Naive B cell (primary cell): ENCODE data around the gene TPM2. TPM values are rescaled to one million over a fixed set of nuclear protein-coding genes. Genes with fewer than 3 reads are reported as not detected.
"Not testable (repeated sequence)": the region's sequence is repeated elsewhere in the genome, so short reads cannot be mapped to it uniquely, and the experiment has no call there.

Experiments
- ATAC-seq, 2 donors: fragments of 150-1000 bp; cut with Tn5 transposase; 2 replicates each; pipeline ENCODE4 v1.10.0; 2021; ENCODE audit warnings: low read depth in 2 of 2, mild to moderate bottlenecking in 2 of 2, moderate library complexity in 2 of 2
- DNase-seq: peaks from one replicate; pipeline ENCODE4 v3.0.0; 2022
- H3K27ac Mint-ChIP-seq, 6 donors: one replicate each; pipeline ENCODE4 v1.8.0; 2020 to 2022; ENCODE audit warnings: mild to moderate bottlenecking in 6 of 6, mixed read lengths in 6 of 6, moderate library complexity in 5 of 6, inconsistent platforms in 2 of 6
- H3K27me3 Mint-ChIP-seq, 3 donors: one replicate each; pipeline ENCODE4 v1.8.0; 2021 to 2022; ENCODE audit warnings: mixed read lengths in 3 of 3, mild to moderate bottlenecking in 1 of 3
- H3K36me3 Mint-ChIP-seq, 2 donors: one replicate each; pipeline ENCODE4 v1.8.0; 2020 to 2022; ENCODE audit warnings: mixed read lengths in 2 of 2, inconsistent platforms in 1 of 2, mild to moderate bottlenecking in 1 of 2
- H3K4me1 Mint-ChIP-seq, 3 donors: one replicate each; pipeline ENCODE4 v1.8.0; 2020 to 2022; ENCODE audit warnings: mixed read lengths in 3 of 3, inconsistent platforms in 1 of 3, mild to moderate bottlenecking in 1 of 3, moderate library complexity in 1 of 3
- H3K4me3 Mint-ChIP-seq, 8 donors: one replicate each; pipeline ENCODE4 v1.8.0; 2020 to 2022; ENCODE audit warnings: mild to moderate bottlenecking in 8 of 8, mixed read lengths in 8 of 8, moderate library complexity in 8 of 8, inconsistent platforms in 2 of 8
- H3K9me3 Mint-ChIP-seq, 7 donors: one replicate each; pipeline ENCODE4 v1.8.0; 2020 to 2022; ENCODE audit warnings: mixed read lengths in 7 of 7, mild to moderate bottlenecking in 5 of 7, inconsistent platforms in 2 of 7, moderate library complexity in 1 of 7
- polyA plus RNA-seq, 6 donors: library from polyadenylated mRNA; unstranded; fragments of 300-500 nt; fragmentation: Illumina TruSeq; gene quantifications; one replicate each; pipeline ENCODE4 v1.2.3, GENCODE V29; 2021; ENCODE audit warnings: low read depth in 6 of 6

TPM2 gene
- polyA plus RNA-seq, 6 donors from 2014 or later: 0.52 TPM; not detected in 5

DNA sequence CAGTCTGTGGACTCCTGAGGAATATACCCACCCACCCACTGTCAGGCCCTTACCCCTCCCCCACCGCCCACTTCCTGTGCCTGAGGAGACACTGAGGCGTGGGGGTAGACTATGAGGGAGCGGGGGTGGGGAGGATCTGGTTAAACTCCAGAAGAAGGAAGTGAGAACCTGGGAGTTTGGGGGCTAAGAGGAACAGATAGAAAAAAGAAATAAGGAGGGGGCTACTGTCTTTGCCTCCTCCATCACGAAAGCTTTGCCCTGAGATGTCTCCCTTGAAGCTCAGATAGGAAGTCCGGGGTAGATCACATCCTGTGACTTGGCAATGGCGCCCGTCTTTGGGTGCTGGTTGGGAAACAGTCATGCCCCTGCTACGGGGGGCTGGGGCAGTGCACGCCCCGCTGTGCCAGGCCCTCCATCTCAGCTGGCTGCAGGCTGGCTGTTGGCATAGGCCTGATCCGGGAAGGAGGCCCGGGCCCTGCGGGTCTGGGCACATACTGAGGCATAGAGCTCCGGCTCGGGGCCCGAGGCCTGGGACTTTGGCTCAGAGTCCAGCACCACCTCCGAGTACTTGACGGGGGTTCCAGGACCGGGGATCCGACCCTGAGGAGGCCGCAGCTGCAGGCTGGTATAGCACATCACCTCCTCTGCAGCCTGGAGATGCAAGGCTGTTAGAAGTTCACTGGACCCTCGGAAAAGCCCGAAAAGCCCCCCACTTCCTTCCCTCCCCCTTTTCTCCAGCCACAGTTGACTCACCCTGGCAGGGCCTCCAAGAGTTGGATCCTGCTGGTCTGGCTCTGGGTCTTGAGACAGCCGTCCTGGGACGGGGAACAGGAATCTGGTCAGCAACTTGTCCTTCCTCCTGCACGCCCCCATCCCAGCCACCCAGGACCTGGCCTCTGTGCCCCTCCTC is 40.0 kb downstream of the TPM2 start:
- H3K27ac Mint-ChIP-seq: peak overlapping the region; percentile 90 to 98 (median 94)
- peaks cover 44 to 78% (median 66%) of the 10 kb centered on the region in 3 donors for H3K4me1 Mint-ChIP-seq
- no peaks in the 10 kb centered on the region for H3K36me3 Mint-ChIP-seq
- ATAC-seq (no peak), DNase-seq (peak; percentile 37)
- peak overlapping the region; percentile 82 to 98 (median 95) for H3K4me3 Mint-ChIP-seq
- H3K27me3 Mint-ChIP-seq: no peaks in the 10 kb centered on the region
- H3K9me3 Mint-ChIP-seq: no peaks in the 10 kb centered on the region

DNA sequence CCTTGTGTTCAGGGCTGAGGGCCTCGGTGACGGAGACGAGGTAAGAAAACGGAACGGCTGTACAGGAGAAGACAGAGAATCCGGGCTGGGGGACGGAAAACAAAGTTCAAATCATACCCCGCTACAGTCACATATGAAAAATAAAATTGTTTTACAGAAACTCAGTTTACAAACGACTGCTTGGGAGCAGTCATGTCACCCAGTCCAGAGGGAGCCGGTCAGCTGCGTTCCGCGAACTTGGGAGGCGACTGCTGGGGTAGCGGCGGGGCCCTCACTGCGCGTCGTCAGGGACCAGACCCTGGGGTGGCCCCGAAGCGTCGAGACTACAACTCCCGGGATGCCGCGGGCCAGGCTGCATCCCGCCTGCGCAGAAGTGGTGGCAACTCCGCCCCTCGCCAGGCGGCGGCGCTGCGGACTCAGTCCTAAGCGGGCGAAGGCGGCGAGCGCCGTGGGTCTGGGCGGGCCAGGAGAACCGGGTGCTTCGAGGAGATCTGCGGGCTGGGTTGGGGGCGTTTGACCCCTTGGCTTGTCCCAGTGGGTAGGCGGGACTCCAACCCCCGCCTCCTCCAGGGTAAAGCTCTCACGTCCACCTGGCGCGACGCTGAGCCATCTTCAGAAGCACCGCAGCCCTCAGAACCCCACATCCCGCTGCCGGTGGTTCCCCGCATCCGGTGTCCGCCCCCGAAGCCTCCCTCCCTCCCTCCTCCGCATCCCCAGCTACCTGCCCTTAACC is 43.0 kb downstream of the TPM2 start:
- H3K27me3 Mint-ChIP-seq: no peaks in the 10 kb centered on the region
- H3K27ac Mint-ChIP-seq: peak overlapping the region; percentile 96 to 99 (median 98)
- no peaks in the 10 kb centered on the region for H3K9me3 Mint-ChIP-seq
- peak; percentile 83 to 86 for ATAC-seq
- peak overlapping the region; percentile 96 to 99 (median 98) for H3K4me3 Mint-ChIP-seq
- H3K36me3 Mint-ChIP-seq: no peaks in the 10 kb centered on the region
- peaks cover 55 to 87% (median 82%) of the 10 kb centered on the region in 3 donors for H3K4me1 Mint-ChIP-seq
- peak; percentile 92 for DNase-seq

DNA sequence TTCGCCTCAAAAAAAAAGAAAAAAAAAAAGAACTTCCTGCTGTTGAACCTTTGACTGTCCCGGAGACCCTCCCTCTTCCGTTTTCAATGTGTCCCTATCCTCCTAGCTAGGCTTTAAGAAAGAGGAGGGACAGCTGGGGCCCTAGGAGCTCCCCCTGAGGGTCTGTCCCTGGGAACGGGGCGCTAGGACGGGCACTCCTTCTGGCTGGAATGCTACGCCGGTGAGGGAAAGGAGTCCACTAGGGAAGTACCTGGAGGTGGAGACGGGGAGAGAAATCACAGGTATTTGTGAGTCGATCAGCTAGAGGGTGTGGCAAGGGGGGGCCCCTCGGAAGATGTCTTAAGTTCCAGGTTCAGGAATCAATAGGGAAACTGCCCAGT is 43.6 kb downstream of the TPM2 start:
- H3K4me1 Mint-ChIP-seq: peaks cover 57 to 87% (median 82%) of the 10 kb centered on the region in 3 donors
- no peaks in the 10 kb centered on the region for H3K27me3 Mint-ChIP-seq
- H3K27ac Mint-ChIP-seq: peak overlapping the region; percentile 96 to 99 (median 98)
- DNase-seq: no peak
- H3K36me3 Mint-ChIP-seq: no peaks in the 10 kb centered on the region
- peak overlapping the region; percentile 96 to 99 (median 98) for H3K4me3 Mint-ChIP-seq
- ATAC-seq: no peak
- H3K9me3 Mint-ChIP-seq: no peaks in the 10 kb centered on the region

GRCh38 chr9:35645736-35646135 is 44.0 kb downstream of the TPM2 start:
- ATAC-seq, H3K36me3 Mint-ChIP-seq, DNase-seq, H3K27me3 Mint-ChIP-seq, H3K9me3 Mint-ChIP-seq: not testable (repeated sequence)
- peak overlapping the region; percentile 96 to 99 (median 98) for H3K4me3 Mint-ChIP-seq
- peak overlapping the region; percentile 96 to 99 (median 98) for H3K27ac Mint-ChIP-seq
- H3K4me1 Mint-ChIP-seq: peaks cover 55 to 87% (median 82%) of the 10 kb centered on the region in 3 donors

DNA sequence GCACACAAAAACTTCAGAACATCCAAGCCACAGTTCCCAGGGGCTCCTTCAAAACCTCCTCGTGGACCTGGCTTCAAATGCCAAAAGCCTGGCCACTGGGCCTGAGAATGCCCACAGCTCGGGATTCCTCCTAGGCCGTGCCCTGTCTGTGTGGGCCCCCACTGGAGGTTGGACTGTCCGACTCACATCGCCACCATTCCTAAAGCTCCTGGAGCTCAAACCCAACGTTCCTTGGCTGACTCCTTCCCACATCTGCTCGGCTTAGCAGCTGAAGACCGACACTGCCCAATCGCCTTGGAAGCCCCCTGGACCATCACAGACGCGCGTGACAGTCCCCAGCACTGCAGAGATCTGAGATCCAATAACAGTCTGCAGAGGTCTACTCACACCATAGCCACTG is 46.7 kb downstream of the TPM2 start:
- no peak for ATAC-seq
- Mint-ChIP-seq H3K27ac (peak overlapping the region in 5 of 6 donors; percentile 78 to 99 (median 91)), H3K9me3 (peaks cover 0 to 4% (median 0%) of the 10 kb centered on the region in 7 donors), H3K4me3 (peak overlapping the region in 6 of 8 donors; percentile 10 to 53 (median 33)), H3K36me3 (peaks cover 0 to 8% of the 10 kb centered on the region in 2 donors), H3K4me1 (peaks cover 51 to 87% (median 75%) of the 10 kb centered on the region in 3 donors), H3K27me3 (no peaks in the 10 kb centered on the region)
- no peak for DNase-seq

GRCh38 chr9:35641478-35641877 is 48.2 kb downstream of the TPM2 start:
- not testable (repeated sequence) for ATAC-seq, DNase-seq, H3K27me3 Mint-ChIP-seq, H3K36me3 Mint-ChIP-seq, H3K9me3 Mint-ChIP-seq
- H3K4me3 Mint-ChIP-seq: peak overlapping the region; percentile 44 to 83 (median 67)
- peaks cover 57 to 94% (median 81%) of the 10 kb centered on the region in 3 donors for H3K4me1 Mint-ChIP-seq
- H3K27ac Mint-ChIP-seq: peak overlapping the region; percentile 74 to 93 (median 90)

- H3K4me3 Mint-ChIP-seq: peak overlapping the region; percentile 30 to 85 (median 72)
- not testable (repeated sequence) for ATAC-seq, DNase-seq, H3K9me3 Mint-ChIP-seq, H3K36me3 Mint-ChIP-seq, H3K27me3 Mint-ChIP-seq
- peaks cover 61 to 97% (median 83%) of the 10 kb centered on the region in 3 donors for H3K4me1 Mint-ChIP-seq
- peak overlapping the region in 5 of 6 donors; percentile 82 to 96 (median 92) for H3K27ac Mint-ChIP-seq
Measured at GRCh38 chr9:35640431-35640830, 49.3 kb downstream of the TPM2 start.

- peaks cover 65 to 97% (median 83%) of the 10 kb centered on the region in 3 donors for H3K4me1 Mint-ChIP-seq
- H3K4me3 Mint-ChIP-seq: peak overlapping the region; percentile 55 to 88 (median 70)
- H3K27ac Mint-ChIP-seq: peak overlapping the region; percentile 90 to 98 (median 94)
- no peaks in the 10 kb centered on the region for H3K27me3 Mint-ChIP-seq
- peaks cover 0 to 8% of the 10 kb centered on the region in 2 donors for H3K36me3 Mint-ChIP-seq
- ATAC-seq: no peak
- no peak for DNase-seq
- peaks cover 0 to 6% (median 0%) of the 10 kb centered on the region in 7 donors for H3K9me3 Mint-ChIP-seq
Measured at GRCh38 chr9:35639631-35640030, 50.1 kb downstream of the TPM2 start.

DNA sequence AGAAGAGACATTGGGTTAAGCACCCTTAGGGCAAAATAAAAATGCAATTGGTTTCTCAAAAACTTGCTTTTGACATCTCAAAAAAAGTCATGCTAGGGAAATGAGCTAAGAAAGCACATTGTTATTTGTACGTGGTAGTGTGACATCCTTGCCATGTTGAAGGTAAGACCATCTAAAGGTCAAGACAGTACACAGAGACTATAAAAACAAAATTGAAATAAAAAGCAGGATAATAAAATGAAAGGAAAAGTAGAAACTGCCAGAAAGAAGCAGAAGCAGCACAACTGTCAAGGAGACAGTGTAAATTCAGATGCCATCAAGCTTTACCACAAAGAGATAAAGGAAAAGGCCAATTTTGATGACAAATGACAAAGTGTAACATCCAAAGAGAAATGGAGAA is 50.5 kb downstream of the TPM2 start:
- not testable (repeated sequence) for H3K27me3 Mint-ChIP-seq, DNase-seq, H3K36me3 Mint-ChIP-seq, H3K9me3 Mint-ChIP-seq
- Mint-ChIP-seq H3K27ac (peak overlapping the region; percentile 90 to 98 (median 94)), H3K4me1 (peaks cover 65 to 97% (median 83%) of the 10 kb centered on the region in 3 donors), H3K4me3 (peak overlapping the region; percentile 55 to 88 (median 70))
- ATAC-seq: peak; percentile 20

DNA sequence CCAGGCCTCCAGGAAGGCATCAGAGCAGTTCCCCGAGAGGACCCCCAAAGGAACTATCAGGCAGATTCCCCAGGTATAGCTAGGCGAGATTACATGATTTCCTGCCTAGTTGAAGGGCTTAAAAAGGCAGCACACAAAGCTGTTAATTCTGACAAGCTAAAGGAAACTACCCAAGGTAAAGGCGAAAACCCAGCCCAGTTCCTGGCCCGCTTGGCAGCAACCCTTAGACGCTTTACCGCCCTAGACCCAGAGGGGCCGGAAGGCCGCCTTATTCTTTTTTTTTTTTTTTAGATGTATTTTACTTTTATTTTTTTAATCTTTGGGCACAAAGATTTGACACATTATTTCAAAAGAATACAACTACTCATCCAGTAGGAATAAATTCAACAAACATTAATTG is 51.0 kb downstream of the TPM2 start:
- not testable (repeated sequence) for H3K9me3 Mint-ChIP-seq, DNase-seq, H3K27me3 Mint-ChIP-seq, H3K36me3 Mint-ChIP-seq
- ATAC-seq: peak; percentile 20 to 23
- Mint-ChIP-seq H3K4me1 (peaks cover 68 to 98% (median 87%) of the 10 kb centered on the region in 3 donors), H3K4me3 (peak overlapping the region in 7 of 8 donors; percentile 45 to 88 (median 74)), H3K27ac (peak overlapping the region; percentile 90 to 99 (median 95))

DNA sequence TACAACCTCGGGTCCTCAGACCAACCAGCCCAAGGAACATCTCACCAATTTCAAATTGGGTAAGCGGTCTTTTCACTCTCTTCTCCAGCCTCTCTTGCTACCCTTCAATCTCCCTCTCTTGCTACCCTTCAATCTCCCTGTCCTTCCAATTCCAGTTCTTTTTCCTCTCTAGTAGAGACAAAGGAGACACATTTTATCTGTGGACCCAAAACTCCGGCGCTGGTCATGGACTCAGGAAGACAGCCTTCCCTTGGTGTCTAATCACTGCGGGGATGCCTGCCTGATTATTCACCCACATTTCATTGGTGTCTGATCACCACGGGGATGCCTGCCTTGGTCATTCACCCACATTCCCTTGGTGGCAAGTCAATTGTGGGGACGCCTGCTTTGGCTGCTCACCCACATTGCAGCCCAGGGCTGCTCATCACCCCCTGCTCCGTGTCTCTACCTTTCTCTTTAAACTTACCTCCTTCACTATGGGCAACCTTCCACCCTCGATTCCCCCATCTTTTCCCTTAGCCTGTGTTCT is 52.2 kb downstream of the TPM2 start:
- peaks cover 69 to 95% (median 83%) of the 10 kb centered on the region in 3 donors for H3K4me1 Mint-ChIP-seq
- H3K27me3 Mint-ChIP-seq: not testable (repeated sequence)

GRCh38 chr9:35636877-35637246 is 52.9 kb downstream of the TPM2 start:
- not testable (repeated sequence) for H3K36me3 Mint-ChIP-seq, DNase-seq, ATAC-seq, H3K27me3 Mint-ChIP-seq, H3K9me3 Mint-ChIP-seq
- Mint-ChIP-seq H3K4me3 (peak overlapping the region; percentile 54 to 90 (median 76)), H3K27ac (peak overlapping the region; percentile 90 to 99 (median 95)), H3K4me1 (peaks cover 69 to 88% (median 84%) of the 10 kb centered on the region in 3 donors)

More for the DNA sequence above, 52.2 kb downstream of the TPM2 start:
- not testable (repeated sequence) for DNase-seq, H3K9me3 Mint-ChIP-seq, ATAC-seq, H3K36me3 Mint-ChIP-seq
- Mint-ChIP-seq H3K27ac (peak overlapping the region; percentile 90 to 99 (median 95)), H3K4me3 (peak overlapping the region; percentile 46 to 90 (median 77))
